Measurements from ENCODE around the gene ATOSB. TPM values are rescaled to one million over a fixed set of nuclear protein-coding genes. Genes with fewer than 3 reads are reported as not detected.

The ATOSB gene
- total RNA-seq, 1 experiment from 2014 or later, result 9.2 TPM

DNA sequence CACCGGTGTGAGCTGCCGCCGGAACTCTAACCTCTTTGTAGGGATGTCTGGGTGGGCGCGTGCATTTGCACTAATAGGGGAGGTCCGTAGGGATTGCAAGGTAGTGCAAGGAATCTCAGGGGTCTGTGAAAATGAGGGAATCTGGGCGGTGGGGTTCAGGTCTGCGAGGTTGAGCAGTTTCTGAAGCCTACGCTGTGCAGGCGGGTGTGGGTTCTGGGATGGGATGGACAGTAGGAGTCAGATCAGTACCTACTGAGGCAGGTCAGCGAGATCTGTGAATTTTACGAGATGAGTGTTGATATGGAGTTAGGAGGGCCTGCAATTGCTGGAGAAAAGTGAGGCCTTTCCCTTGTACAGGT lies 856 bp upstream of the ATOSB start:
- Histone ChIP-seq H3F3A (ENCODE audit: low read length, unreplicated experiment) (no peaks in the 10 kb centered on the region), H3K79me2 (ENCODE audit: low read length) (no peaks in the 10 kb centered on the region), H3K27ac (ENCODE audit: low read length) (peak overlapping the region; percentile 36), H3K9me3 (ENCODE audit: low read length) (no peaks in the 10 kb centered on the region), H3K36me3 (ENCODE audit: low read depth, low read length) (no peaks in the 10 kb centered on the region; the same call in 1 of the 2 replicates), H2AFZ (ENCODE audit: low read length) (peak overlapping the region; percentile 93), H3K27me3 (ENCODE audit: low read length) (no peaks in the 10 kb centered on the region), H3K9ac (ENCODE audit: low read length) (peak overlapping the region; percentile 54), H3K9me2 (replicated peaks; ENCODE audit: low read length) (no peaks in the 10 kb centered on the region), H4K20me1 (ENCODE audit: low read length) (no peaks in the 10 kb centered on the region), H3K4me2 (ENCODE audit: low read length) (peak overlapping the region; percentile 99), H3K4me3 (ENCODE audit: low read length) (peak overlapping the region; percentile 83), H3K4me1 (ENCODE audit: insufficient read depth, low read length) (peaks cover 36% of the 10 kb centered on the region)
- no peak for TF ChIP-seq EZH2phosphoT487 (IDR thresholded peaks at IDR 0.05; ENCODE audit: borderline replicate concordance, low read length)
- TF ChIP-seq, protein P1, sequence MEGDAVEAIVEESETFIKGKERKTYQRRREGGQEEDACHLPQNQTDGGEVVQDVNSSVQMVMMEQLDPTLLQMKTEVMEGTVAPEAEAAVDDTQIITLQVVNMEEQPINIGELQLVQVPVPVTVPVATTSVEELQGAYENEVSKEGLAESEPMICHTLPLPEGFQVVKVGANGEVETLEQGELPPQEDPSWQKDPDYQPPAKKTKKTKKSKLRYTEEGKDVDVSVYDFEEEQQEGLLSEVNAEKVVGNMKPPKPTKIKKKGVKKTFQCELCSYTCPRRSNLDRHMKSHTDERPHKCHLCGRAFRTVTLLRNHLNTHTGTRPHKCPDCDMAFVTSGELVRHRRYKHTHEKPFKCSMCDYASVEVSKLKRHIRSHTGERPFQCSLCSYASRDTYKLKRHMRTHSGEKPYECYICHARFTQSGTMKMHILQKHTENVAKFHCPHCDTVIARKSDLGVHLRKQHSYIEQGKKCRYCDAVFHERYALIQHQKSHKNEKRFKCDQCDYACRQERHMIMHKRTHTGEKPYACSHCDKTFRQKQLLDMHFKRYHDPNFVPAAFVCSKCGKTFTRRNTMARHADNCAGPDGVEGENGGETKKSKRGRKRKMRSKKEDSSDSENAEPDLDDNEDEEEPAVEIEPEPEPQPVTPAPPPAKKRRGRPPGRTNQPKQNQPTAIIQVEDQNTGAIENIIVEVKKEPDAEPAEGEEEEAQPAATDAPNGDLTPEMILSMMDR (conservative IDR thresholded peaks at IDR 0.05; ENCODE audit: low read depth, low read length), result no peak
- TF ChIP-seq EZH2 (IDR thresholded peaks at IDR 0.05; ENCODE audit: low read length, unreplicated experiment), result no peak
- CTCF ChIA-PET, result interaction anchor here (1.7 kb wide), 1 partner anchor 142 kb away, joined by 11 read pairs; no protein-coding TSS in a partner anchor
- DNase-seq, result no peak
- TSS peak; percentile 21 for BruUV-seq (replicated peaks)
- POLR2A ChIA-PET (ENCODE audit: unreplicated experiment), result interaction anchor here (0.6 kb wide), 1 partner anchor 157 kb away, joined by 3 read pairs; no protein-coding TSS in a partner anchor
- intact Hi-C loops (cut with micrococcal nuclease), result loop anchor here (1.0 to 5.0 kb wide), 5 partner anchors 46 to 436 kb away; partner anchors contain the start of gene UNC13B
- ATAC-seq, result peak; percentile 2

DNA sequence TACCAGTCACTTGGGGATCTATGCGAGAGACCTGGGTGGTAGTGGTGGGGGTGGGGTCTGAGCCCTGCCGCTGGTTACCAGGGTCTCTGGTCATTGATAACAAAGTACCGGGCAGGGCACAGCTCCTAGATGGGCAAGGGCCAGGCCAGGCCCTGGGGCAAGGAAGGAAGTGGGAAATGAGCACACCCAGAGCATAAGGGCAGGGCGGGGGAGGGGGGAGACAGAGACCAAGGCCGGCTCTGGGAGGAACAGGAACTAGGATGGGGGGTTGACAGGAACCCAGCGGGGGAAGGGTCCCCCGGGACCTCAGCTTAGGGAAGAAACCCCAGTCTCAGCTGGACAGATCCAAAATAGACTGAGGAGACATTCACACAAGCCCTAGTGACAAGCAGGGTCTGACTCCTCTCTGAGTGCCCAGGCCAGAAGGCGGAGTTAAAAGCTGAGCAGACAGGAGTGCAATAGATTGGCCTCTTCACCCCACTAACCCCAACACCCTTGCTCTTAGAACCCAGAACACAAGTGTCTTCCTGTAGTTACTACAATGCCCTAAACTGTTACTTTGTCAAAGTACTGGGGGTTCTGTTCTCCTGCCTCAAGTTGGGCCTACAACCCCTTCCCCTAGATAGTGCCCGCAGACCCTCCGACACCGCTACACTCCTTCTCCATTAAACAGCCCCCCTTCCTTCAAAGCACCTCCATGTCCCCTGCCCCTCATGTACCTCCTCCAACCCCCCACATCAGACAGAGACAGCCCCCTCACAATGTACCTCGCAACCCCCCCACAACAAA lies 628 bp downstream of the ATOSB start:
- Histone ChIP-seq H4K20me1 (ENCODE audit: low read length) (no peaks in the 10 kb centered on the region), H2AFZ (ENCODE audit: low read length) (peak overlapping the region; percentile 93), H3K27me3 (ENCODE audit: low read length) (no peaks in the 10 kb centered on the region), H3K9me3 (ENCODE audit: low read length) (no peaks in the 10 kb centered on the region), H3K9me2 (replicated peaks; ENCODE audit: low read length) (no peaks in the 10 kb centered on the region), H3K36me3 (ENCODE audit: low read depth, low read length) (no peaks in the 10 kb centered on the region; the same call in 1 of the 2 replicates), H3K27ac (ENCODE audit: low read length) (peak overlapping the region; percentile 39), H3K4me3 (ENCODE audit: low read length) (peak overlapping the region; percentile 83), H3K9ac (ENCODE audit: low read length) (peak overlapping the region; percentile 28), H3K4me1 (ENCODE audit: insufficient read depth, low read length) (peaks cover 45% of the 10 kb centered on the region), H3K4me2 (ENCODE audit: low read length) (peak overlapping the region; percentile 99), H3F3A (ENCODE audit: low read length, unreplicated experiment) (no peaks in the 10 kb centered on the region), H3K79me2 (ENCODE audit: low read length) (no peaks in the 10 kb centered on the region)
- no peak for ATAC-seq
- TF ChIP-seq, protein P1 (conservative IDR thresholded peaks at IDR 0.05; ENCODE audit: low read depth, low read length), result no peak
- CTCF ChIA-PET, result interaction anchor here (0.6 to 1.7 kb wide), 4 partner anchors 12 to 270 kb away, joined by 3 to 13 read pairs (median 9); partner anchors contain the start of genes STOML2 and UNC13B
- DNase-seq, result peak; percentile 27
- POLR2A ChIA-PET (ENCODE audit: unreplicated experiment), result interaction anchor here (0.6 to 0.8 kb wide), 2 partner anchors 133 to 617 kb away, joined by 4 to 7 read pairs; partner anchors contain the start of gene CREB3
- intact Hi-C loops (cut with micrococcal nuclease), result loop anchor here (5.0 kb wide), 2 partner anchors 67 to 437 kb away; no protein-coding TSS in a partner anchor
- TSS peak; percentile 42 for BruUV-seq (replicated peaks)
